ENCODE measurements around the gene PPIL1.

Gene PPIL1

DNA sequence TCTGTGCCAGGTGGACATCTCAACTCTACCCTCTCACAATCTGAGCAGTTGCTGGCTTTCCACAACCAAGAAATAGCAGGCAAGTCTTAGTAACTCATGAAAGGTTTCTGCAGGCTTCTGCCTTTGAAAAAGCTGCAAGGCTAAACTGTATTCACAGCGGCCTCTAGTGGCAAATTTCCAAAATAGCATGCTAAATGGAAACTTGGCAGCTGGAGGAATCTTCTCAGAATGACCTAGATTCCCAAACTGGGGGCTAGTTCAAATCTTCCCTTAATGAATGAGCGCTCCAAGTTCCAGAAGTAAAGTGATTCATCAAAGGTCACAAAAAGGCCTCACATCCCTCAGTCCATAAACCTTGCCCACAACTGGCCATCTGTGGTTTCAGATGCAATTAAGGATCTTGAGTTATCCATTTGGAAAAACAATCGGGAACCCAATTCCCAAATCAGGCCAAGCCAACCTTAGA is 23.4 kb downstream of the PPIL1 start:
- H3K27me3 ChIP-seq (replicated peaks; ENCODE audit: control insufficient read depth, insufficient read depth, low read length): no peaks in the 10 kb centered on the region
- no peak overlapping the region for H3K9ac ChIP-seq (ENCODE audit: low read length)
- no peak overlapping the region for H3K4me3 ChIP-seq (ENCODE audit: low read length)
- peak; percentile 79 for DNase-seq (ENCODE audit: low read depth)
- peaks cover 10% of the 10 kb centered on the region for H3K36me3 ChIP-seq (ENCODE audit: control insufficient read depth, insufficient read depth, low read length, severe bottlenecking)
- peaks cover 25% of the 10 kb centered on the region for H3K4me1 ChIP-seq (ENCODE audit: control insufficient read depth, insufficient read depth, low read length)
- H3K9me3 ChIP-seq (ENCODE audit: control insufficient read depth, low read length): no peaks in the 10 kb centered on the region

DNA sequence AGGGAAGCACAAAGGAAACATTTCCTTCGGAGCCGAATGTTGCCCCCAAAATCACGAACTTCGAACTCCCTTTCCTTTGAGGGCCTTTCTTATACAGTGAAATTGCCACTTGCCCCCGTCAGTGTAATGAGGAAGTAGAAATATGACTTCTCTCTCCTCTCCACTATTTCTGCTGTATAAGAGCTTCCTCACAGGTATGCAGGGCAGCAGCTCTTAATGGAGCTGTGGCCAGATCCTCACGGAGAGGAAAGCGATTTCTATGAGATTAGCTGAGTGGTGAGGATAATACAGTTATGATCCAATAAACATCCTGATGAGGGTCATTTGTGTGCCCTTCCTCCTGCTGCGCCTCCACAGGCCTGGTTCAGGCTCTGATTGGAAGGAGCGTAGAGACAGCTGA is 24.6 kb downstream of the PPIL1 start:
- Histone ChIP-seq H3K9me3 (ENCODE audit: control insufficient read depth, low read length) (no peaks in the 10 kb centered on the region), H3K4me3 (ENCODE audit: low read length) (no peak overlapping the region), H3K9ac (ENCODE audit: low read length) (no peak overlapping the region), H3K4me1 (ENCODE audit: control insufficient read depth, insufficient read depth, low read length) (peaks cover 25% of the 10 kb centered on the region), H3K27me3 (replicated peaks; ENCODE audit: control insufficient read depth, insufficient read depth, low read length) (peaks cover 9% of the 10 kb centered on the region), H3K36me3 (ENCODE audit: control insufficient read depth, insufficient read depth, low read length, severe bottlenecking) (peaks cover 2% of the 10 kb centered on the region)
- no peak for DNase-seq (ENCODE audit: low read depth)

DNA sequence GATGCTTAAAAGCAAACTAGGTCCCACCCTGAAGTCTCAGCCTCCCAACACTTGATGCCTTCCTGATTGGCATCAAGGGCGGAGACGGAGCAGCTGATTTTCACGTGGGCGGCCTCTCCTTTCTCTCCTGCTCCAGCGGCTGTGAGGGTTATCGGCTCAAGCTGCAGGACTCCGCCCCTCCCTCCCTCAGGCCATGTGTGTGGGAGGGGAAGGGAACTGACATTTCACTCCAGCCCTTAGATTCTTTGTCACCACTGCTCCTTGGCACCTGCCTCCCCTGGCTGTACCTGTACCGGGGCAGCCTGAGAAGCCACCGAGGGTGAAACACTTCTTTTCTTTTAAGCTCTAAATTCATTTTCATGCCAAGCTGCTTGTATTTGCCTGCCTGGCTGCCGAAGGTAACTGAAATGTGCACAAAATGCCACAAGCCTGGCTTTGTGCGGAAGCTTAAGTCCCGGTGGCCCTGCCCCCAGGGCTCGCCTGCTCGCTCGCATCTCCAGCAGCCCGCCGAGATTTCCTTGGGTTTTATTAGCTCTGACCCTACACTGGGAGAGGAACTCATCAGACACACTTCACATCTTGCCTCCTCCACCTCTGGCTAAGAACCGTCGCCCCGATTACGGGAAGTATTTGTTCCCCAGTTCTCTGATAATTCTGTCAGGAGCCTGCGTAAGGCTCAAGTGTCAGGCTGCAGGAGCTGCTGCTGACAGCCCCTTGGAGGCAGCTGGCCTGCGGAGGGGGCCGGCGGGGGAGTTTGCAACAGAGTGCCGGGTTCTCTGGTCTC is 25.8 kb downstream of the PPIL1 start:
- H3K4me1 ChIP-seq (ENCODE audit: control insufficient read depth, insufficient read depth, low read length): peaks cover 25% of the 10 kb centered on the region
- DNase-seq (ENCODE audit: low read depth): no peak
- H3K27me3 ChIP-seq (replicated peaks; ENCODE audit: control insufficient read depth, insufficient read depth, low read length): peaks cover 18% of the 10 kb centered on the region
- H3K9ac ChIP-seq (ENCODE audit: low read length): no peak overlapping the region
- H3K4me3 ChIP-seq (ENCODE audit: low read length): no peak overlapping the region
- no peaks in the 10 kb centered on the region for H3K36me3 ChIP-seq (ENCODE audit: control insufficient read depth, insufficient read depth, low read length, severe bottlenecking)
- H3K9me3 ChIP-seq (ENCODE audit: control insufficient read depth, low read length): no peaks in the 10 kb centered on the region

DNA sequence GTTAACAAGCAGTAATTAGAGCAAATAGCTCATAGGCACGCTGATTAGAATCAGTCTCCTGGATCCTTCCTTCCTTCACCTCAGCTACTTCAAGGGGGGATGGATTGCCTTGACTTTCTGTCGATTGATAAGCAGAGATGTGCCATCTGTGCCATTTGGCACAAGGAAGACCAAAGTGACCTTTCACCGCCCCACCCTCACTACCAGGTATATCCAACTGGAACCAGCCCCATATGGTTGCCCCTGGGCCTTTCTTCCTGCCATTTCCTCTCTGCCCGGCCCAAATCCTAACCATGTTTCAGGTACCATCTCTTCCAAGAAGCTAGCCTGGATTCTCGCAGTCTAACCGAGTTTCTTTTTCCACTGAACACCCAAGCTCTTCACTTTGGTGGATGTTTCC is 26.6 kb downstream of the PPIL1 start:
- Histone ChIP-seq H3K4me3 (ENCODE audit: low read length) (no peak overlapping the region), H3K36me3 (ENCODE audit: control insufficient read depth, insufficient read depth, low read length, severe bottlenecking) (no peaks in the 10 kb centered on the region), H3K9me3 (ENCODE audit: control insufficient read depth, low read length) (no peaks in the 10 kb centered on the region), H3K4me1 (ENCODE audit: control insufficient read depth, insufficient read depth, low read length) (peaks cover 17% of the 10 kb centered on the region), H3K27me3 (replicated peaks; ENCODE audit: control insufficient read depth, insufficient read depth, low read length) (peaks cover 18% of the 10 kb centered on the region), H3K9ac (ENCODE audit: low read length) (no peak overlapping the region)
- no peak for DNase-seq (ENCODE audit: low read depth)

DNA sequence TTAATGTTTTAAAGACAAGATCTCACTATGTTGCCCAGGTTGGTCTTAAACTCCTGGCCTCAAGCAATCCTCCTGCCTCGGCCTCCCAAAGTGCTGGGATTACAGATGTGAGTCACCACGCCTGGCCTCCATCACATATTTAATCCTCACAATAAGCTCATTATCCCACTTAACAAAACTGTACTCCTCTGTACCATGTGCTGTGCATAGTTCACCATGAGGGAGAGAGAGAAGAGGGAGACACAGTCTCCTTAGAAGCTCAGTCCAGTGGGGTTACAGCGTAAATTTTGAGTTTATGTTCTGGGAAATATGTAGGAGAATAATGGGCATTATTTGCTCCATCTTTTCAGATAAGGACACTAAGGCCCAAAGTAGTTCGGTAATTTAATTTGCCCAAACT is 27.5 kb downstream of the PPIL1 start:
- no peaks in the 10 kb centered on the region for H3K9me3 ChIP-seq (ENCODE audit: control insufficient read depth, low read length)
- no peak for DNase-seq (ENCODE audit: low read depth)
- no peak overlapping the region for H3K9ac ChIP-seq (ENCODE audit: low read length)
- H3K4me1 ChIP-seq (ENCODE audit: control insufficient read depth, insufficient read depth, low read length): peaks cover 9% of the 10 kb centered on the region
- H3K4me3 ChIP-seq (ENCODE audit: low read length): no peak overlapping the region
- H3K27me3 ChIP-seq (replicated peaks; ENCODE audit: control insufficient read depth, insufficient read depth, low read length): peaks cover 18% of the 10 kb centered on the region
- no peaks in the 10 kb centered on the region for H3K36me3 ChIP-seq (ENCODE audit: control insufficient read depth, insufficient read depth, low read length, severe bottlenecking)

DNA sequence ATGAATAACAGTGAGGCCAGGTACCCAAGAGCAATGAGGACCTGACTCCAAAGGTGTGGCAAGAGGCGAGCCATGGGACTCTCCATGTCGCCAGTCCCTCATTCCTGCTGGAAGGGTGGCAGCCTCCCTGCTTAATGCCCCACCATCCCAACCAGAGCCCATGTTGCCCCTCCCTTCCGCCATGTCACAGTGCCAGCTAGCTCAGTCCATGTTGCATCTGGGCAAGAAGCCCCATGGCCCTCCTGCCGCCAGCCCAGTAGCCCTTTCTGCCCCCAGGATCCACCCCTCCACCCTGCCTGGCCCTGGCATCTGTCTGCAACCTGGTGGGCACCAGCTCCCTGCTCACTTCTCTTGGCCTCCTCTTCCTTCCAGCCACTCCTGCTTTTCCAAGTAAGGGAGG is 29.4 kb downstream of the PPIL1 start:
- Histone ChIP-seq H3K9me3 (ENCODE audit: control insufficient read depth, low read length) (no peaks in the 10 kb centered on the region), H3K9ac (ENCODE audit: low read length) (no peak overlapping the region), H3K36me3 (ENCODE audit: control insufficient read depth, insufficient read depth, low read length, severe bottlenecking) (no peaks in the 10 kb centered on the region), H3K4me1 (ENCODE audit: control insufficient read depth, insufficient read depth, low read length) (peaks cover 10% of the 10 kb centered on the region), H3K27me3 (replicated peaks; ENCODE audit: control insufficient read depth, insufficient read depth, low read length) (peaks cover 18% of the 10 kb centered on the region), H3K4me3 (ENCODE audit: low read length) (no peak overlapping the region)
- no peak for DNase-seq (ENCODE audit: low read depth)

DNA sequence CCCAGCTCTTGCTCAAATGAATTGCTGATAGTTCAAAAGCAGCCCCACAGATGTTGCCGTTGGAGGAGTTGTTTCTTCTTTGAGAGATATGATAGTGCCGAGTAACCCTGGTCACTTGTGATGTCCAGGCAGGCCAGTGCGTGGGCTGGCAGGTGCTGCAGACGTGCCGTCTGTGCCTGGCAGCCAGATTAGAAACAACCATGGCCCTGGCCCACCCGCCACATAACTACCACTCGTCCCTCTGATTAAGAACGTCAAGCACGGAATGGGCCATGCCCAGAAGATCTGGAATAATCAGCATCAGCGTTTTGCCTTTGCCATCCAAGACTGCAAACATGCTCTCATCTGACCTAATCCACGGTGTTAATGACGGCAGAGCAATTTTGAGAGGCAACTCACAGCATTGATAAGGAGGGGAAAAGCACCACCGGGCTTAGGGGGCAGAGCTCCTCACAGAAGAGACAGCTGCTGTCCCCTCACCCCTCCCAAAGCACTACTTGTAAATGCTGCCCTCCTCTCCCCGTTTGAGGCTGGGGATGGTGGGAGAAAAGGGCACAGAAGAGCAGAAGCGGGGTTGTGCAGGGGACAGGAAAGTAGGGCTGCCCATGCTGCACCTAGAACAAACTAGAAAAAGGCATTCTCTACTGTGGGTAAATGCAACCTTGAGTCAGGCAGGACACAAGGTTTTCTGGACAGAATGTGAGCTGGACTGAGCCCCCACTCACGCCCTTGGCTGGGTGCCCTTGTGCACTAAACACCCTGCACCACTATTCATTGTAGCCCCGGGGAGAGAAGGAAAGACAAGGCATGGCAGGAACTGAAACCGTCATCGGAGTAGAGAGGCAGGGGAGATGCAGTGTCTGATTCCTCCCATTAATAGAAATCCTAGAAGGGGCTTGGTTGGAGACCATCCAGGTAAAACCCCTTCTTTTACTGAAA is 30.1 kb downstream of the PPIL1 start:
- H3K36me3 ChIP-seq (ENCODE audit: control insufficient read depth, insufficient read depth, low read length, severe bottlenecking): no peaks in the 10 kb centered on the region
- no peak overlapping the region for H3K9ac ChIP-seq (ENCODE audit: low read length)
- no peaks in the 10 kb centered on the region for H3K9me3 ChIP-seq (ENCODE audit: control insufficient read depth, low read length)
- no peak overlapping the region for H3K4me3 ChIP-seq (ENCODE audit: low read length)
- H3K27me3 ChIP-seq (replicated peaks; ENCODE audit: control insufficient read depth, insufficient read depth, low read length): peaks cover 18% of the 10 kb centered on the region
- DNase-seq (ENCODE audit: low read depth): no peak
- peaks cover 12% of the 10 kb centered on the region for H3K4me1 ChIP-seq (ENCODE audit: control insufficient read depth, insufficient read depth, low read length)

DNA sequence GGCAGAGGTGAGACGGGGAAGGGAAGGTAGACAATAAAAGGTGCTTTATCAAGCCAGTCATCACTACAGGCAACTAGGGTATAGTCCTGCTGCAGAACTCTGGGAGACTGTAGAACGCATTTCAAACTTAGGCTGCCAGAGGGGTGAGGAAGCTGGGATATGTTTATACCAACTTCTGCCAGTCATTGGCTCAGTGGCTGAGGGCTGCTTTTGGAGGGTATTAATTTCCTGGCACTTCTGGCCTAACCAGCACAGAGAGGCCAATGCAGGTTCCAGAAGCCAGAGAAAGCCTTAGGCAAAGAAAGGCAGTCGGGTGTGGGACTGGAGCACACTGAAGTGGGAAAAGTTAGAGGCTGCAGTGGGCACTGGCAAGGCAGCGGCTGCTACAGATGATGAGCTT is 31.4 kb downstream of the PPIL1 start:
- peaks cover 27% of the 10 kb centered on the region for H3K27me3 ChIP-seq (replicated peaks; ENCODE audit: control insufficient read depth, insufficient read depth, low read length)

DNA sequence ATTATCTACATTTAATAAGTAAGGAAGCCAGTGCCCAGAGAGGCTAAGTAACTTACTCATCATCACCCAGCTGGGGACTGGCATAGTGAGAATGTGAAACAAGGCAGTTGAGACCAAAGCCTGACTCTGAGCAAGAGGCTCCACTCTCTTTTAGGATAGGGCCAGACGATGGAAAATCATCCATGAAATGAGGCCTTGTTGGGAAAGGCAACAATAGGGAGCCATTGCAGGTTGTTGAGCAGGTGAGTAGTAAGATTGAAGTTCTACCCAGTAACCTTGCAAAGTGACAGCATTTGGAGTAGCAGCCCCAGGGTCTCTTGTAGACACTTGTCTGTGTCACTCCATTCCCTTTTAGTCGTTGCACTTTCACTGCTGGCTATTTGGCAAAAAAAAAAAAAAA is 32.8 kb downstream of the PPIL1 start:
- Histone ChIP-seq H3K36me3 (ENCODE audit: control insufficient read depth, insufficient read depth, low read length, severe bottlenecking) (no peaks in the 10 kb centered on the region), H3K4me1 (ENCODE audit: control insufficient read depth, insufficient read depth, low read length) (peaks cover 12% of the 10 kb centered on the region), H3K9me3 (ENCODE audit: control insufficient read depth, low read length) (no peaks in the 10 kb centered on the region), H3K9ac (ENCODE audit: low read length) (no peak overlapping the region), H3K4me3 (ENCODE audit: low read length) (no peak overlapping the region), H3K27me3 (replicated peaks; ENCODE audit: control insufficient read depth, insufficient read depth, low read length) (peaks cover 27% of the 10 kb centered on the region)
- DNase-seq (ENCODE audit: low read depth): no peak

More for the DNA sequence above, 31.4 kb downstream of the PPIL1 start:
- DNase-seq (ENCODE audit: low read depth): no peak
- Histone ChIP-seq H3K9ac (ENCODE audit: low read length) (no peak overlapping the region), H3K36me3 (ENCODE audit: control insufficient read depth, insufficient read depth, low read length, severe bottlenecking) (no peaks in the 10 kb centered on the region), H3K9me3 (ENCODE audit: control insufficient read depth, low read length) (no peaks in the 10 kb centered on the region), H3K4me1 (ENCODE audit: control insufficient read depth, insufficient read depth, low read length) (peaks cover 12% of the 10 kb centered on the region), H3K4me3 (ENCODE audit: low read length) (no peak overlapping the region)

DNA sequence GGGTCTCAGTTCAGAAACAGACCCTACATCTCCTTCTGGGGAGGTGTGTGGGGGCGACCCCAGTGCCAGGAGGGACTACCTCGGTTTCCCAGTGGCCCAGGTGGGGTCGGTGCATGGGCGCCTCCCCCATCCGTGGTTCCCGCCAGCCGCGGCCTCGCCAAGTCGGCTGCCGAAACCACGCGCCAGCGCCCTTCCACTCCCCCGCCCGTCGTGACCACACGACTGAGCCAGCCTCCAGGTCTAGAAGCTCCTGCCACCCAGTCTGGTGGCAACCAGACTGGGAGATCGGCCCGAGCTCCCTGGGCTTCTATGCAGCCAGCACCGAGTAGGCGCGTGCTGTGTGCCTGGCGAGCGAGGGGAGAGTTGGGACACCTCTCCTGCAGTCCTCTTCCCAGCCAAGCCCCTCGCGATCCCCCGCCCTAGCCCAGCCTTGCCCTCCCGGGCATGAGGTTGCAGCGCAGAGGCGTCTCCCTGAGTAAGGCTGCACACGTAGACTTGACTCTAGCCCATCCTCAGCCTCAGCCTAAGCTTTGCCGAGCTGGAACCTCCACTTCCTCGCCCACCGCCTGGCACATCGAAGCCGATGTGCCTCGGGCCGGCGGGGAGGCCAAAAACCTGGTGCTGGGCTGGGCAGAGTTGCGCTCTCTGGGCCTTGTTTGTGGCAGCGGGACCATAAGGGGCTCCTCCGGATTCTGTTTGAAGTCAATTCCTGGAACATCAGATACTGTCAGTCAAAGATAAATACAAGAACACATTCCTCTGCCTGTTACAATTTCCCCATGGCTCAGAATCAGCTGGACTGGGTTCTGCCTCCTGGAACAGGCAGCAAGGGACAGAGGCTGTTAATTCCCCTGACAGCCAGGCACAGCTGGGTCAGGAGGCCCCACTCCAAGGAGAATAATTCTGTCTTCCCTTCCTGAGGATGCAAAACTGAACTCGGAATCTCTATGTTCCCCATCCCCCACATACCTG is 33.9 kb downstream of the PPIL1 start:
- H3K9ac ChIP-seq (ENCODE audit: low read length): no peak overlapping the region
- DNase-seq (ENCODE audit: low read depth): no peak
- H3K9me3 ChIP-seq (ENCODE audit: control insufficient read depth, low read length): no peaks in the 10 kb centered on the region
- peaks cover 25% of the 10 kb centered on the region for H3K27me3 ChIP-seq (replicated peaks; ENCODE audit: control insufficient read depth, insufficient read depth, low read length)
- no peaks in the 10 kb centered on the region for H3K36me3 ChIP-seq (ENCODE audit: control insufficient read depth, insufficient read depth, low read length, severe bottlenecking)
- H3K4me3 ChIP-seq (ENCODE audit: low read length): peak overlapping the region; percentile 59
- H3K4me1 ChIP-seq (ENCODE audit: control insufficient read depth, insufficient read depth, low read length): peaks cover 12% of the 10 kb centered on the region

Data from adipocyte (in vitro differentiated cells).